H9 (cell line): ENCODE measurements around the gene GP2. TPM values are rescaled to one million over a fixed set of nuclear protein-coding genes. Genes with fewer than 3 reads are reported as not detected.

ENCODE experiments used
- DNase-seq: peaks from one replicate; pipeline ENCODE4 v3.0.0-alpha.2; 2017
- H2AFZ ChIP-seq: one replicate; pipeline ENCODE4 v1.6.1; 2013; ENCODE audit warnings: mild to moderate bottlenecking, low read length, control low read depth, moderate library complexity
- H2AK5ac ChIP-seq: 2 replicates; pipeline ENCODE4 v1.6.1; 2013; ENCODE audit warnings: low read length, control low read depth, mixed read lengths; ENCODE audit not compliant: insufficient read length
- H2BK120ac ChIP-seq: one replicate; pipeline ENCODE4 v1.6.1; 2013; ENCODE audit warnings: low read depth, mild to moderate bottlenecking, low read length, control low read depth, inconsistent platforms; ENCODE audit not compliant: poor library complexity, severe bottlenecking
- H2BK12ac ChIP-seq: 2 replicates; pipeline ENCODE4 v1.6.1; 2013; ENCODE audit warnings: low read length, control low read depth, mixed read lengths, low read depth; ENCODE audit not compliant: insufficient read length
- H2BK15ac ChIP-seq: 2 replicates; pipeline ENCODE4 v1.6.1; 2013; ENCODE audit warnings: low read depth, low read length, control low read depth
- H2BK20ac ChIP-seq: one replicate; pipeline ENCODE4 v1.6.1; 2013; ENCODE audit warnings: low read depth, mild to moderate bottlenecking, low read length, control low read depth, inconsistent platforms; ENCODE audit not compliant: poor library complexity, severe bottlenecking
- H2BK5ac ChIP-seq: 2 replicates; pipeline ENCODE4 v1.6.1; 2013; ENCODE audit warnings: low read length, control low read depth, mixed read lengths; ENCODE audit not compliant: insufficient read length
- H3K14ac ChIP-seq: 2 replicates; pipeline ENCODE4 v1.6.1; 2013; ENCODE audit warnings: low read length, control low read depth; ENCODE audit not compliant: insufficient read depth
- H3K18ac ChIP-seq: 2 replicates; pipeline ENCODE4 v1.6.1; 2013; ENCODE audit warnings: low read depth, mild to moderate bottlenecking, mixed read lengths, low read length, control low read depth; ENCODE audit not compliant: insufficient read length
- H3K23ac ChIP-seq: 2 replicates; pipeline ENCODE4 v1.6.1; 2013; ENCODE audit warnings: low read length, control low read depth, mixed read lengths, low read depth; ENCODE audit not compliant: insufficient read length
- H3K23me2 ChIP-seq: 2 replicates; pipeline ENCODE4 v1.6.1; 2013; ENCODE audit warnings: low read depth, mild to moderate bottlenecking, mixed read lengths, low read length, control low read depth; ENCODE audit not compliant: insufficient read length, poor library complexity, severe bottlenecking
- H3K27ac ChIP-seq: 2 replicates; pipeline ENCODE4 v1.5.1; 2013; ENCODE audit warnings: low read length, control low read depth, mixed read lengths, low read depth; ENCODE audit not compliant: insufficient read length
- H3K27me3 ChIP-seq: 2 replicates; pipeline ENCODE4 v1.6.1; 2013; ENCODE audit warnings: low read length, control low read depth, inconsistent platforms; ENCODE audit not compliant: insufficient read depth
- H3K4ac ChIP-seq: 2 replicates; pipeline ENCODE4 v1.6.1; 2013; ENCODE audit warnings: low read depth, mild to moderate bottlenecking, control low read depth, inconsistent platforms, low read length, moderate library complexity
- H3K4me1 ChIP-seq: 2 replicates; pipeline ENCODE4 v1.6.1; 2013; ENCODE audit warnings: low read length, control low read depth, inconsistent platforms; ENCODE audit not compliant: insufficient read depth
- H3K4me2 ChIP-seq: 2 replicates; pipeline ENCODE4 v1.6.1; 2013; ENCODE audit warnings: low read length, control low read depth, mixed read lengths; ENCODE audit not compliant: insufficient read length, insufficient read depth
- H3K56ac ChIP-seq: 2 replicates; pipeline ENCODE4 v1.6.1; 2013; ENCODE audit warnings: low read depth, mild to moderate bottlenecking, mixed read lengths, low read length, control low read depth; ENCODE audit not compliant: insufficient read length
- H3K79me1 ChIP-seq: 2 replicates; pipeline ENCODE4 v1.6.1; 2013; ENCODE audit warnings: low read depth, mild to moderate bottlenecking, moderate library complexity, low read length, control low read depth, inconsistent platforms; ENCODE audit not compliant: insufficient read depth, poor library complexity, severe bottlenecking
- H3K79me2 ChIP-seq: 2 replicates; pipeline ENCODE4 v1.6.1; 2013; ENCODE audit warnings: low read length, control low read depth, inconsistent platforms; ENCODE audit not compliant: insufficient read depth
- H3K9ac ChIP-seq: 2 replicates; pipeline ENCODE4 v1.6.1; 2013; ENCODE audit warnings: low read length, control low read depth, mixed read lengths; ENCODE audit not compliant: insufficient read length; ENCODE audit errors: extremely low read depth
- H3K9me3 ChIP-seq: one replicate; pipeline ENCODE4 v1.6.1; 2013; ENCODE audit warnings: low read depth, low read length, inconsistent platforms; ENCODE audit not compliant: control insufficient read depth
- H3T11ph ChIP-seq: one replicate; pipeline ENCODE4 v1.6.1; 2013; ENCODE audit warnings: mild to moderate bottlenecking, low read length, control low read depth, inconsistent platforms
- H4K20me1 ChIP-seq: one replicate; pipeline ENCODE4 v1.6.1; 2013; ENCODE audit not compliant: control insufficient read depth, insufficient read length, insufficient read depth
- H4K5ac ChIP-seq: 2 replicates; pipeline ENCODE4 v1.6.1; 2013; ENCODE audit warnings: low read depth, mild to moderate bottlenecking, mixed read lengths, low read length, control low read depth; ENCODE audit not compliant: insufficient read length
- H4K8ac ChIP-seq: replicated peaks from 2 replicates; pipeline ENCODE4 v1.6.1; 2013; ENCODE audit warnings: low read length, control low read depth, mixed read lengths, low read depth; ENCODE audit not compliant: insufficient read length
- H4K91ac ChIP-seq: 2 replicates; pipeline ENCODE4 v1.6.1; 2013; ENCODE audit warnings: low read depth, mild to moderate bottlenecking, moderate library complexity, mixed read lengths, low read length, control low read depth; ENCODE audit not compliant: insufficient read length
- H3K27ac Mint-ChIP-seq, 3 experiments: 2 replicates in 2 of 3; 3 replicates in 1 of 3; pipeline ENCODE4 v1.8.0; 2020 to 2021; ENCODE audit warnings: mixed read lengths in 3 of 3, mild to moderate bottlenecking in 1 of 3, moderate library complexity in 1 of 3
- H3K27me3 Mint-ChIP-seq: 2 replicates; pipeline ENCODE4 v1.8.0; 2021; ENCODE audit warnings: low read depth, mild to moderate bottlenecking, moderate library complexity, mixed read lengths
- H3K36me3 Mint-ChIP-seq, 3 experiments: 2 replicates in 2 of 3; 3 replicates in 1 of 3; pipeline ENCODE4 v1.8.0; 2020 to 2021; ENCODE audit warnings: low read depth in 3 of 3, mixed read lengths in 3 of 3; ENCODE audit not compliant: insufficient read depth in 1 of 3
- H3K4me1 Mint-ChIP-seq, 2 experiments: 2 replicates each; pipeline ENCODE4 v1.8.0; 2020; ENCODE audit warnings: mixed read lengths in 2 of 2
- H3K4me3 Mint-ChIP-seq, 2 experiments: 2 replicates in 1 of 2; 3 replicates in 1 of 2; pipeline ENCODE4 v1.8.0; 2020 to 2021; ENCODE audit warnings: mild to moderate bottlenecking in 2 of 2, mixed read lengths in 2 of 2, moderate library complexity in 1 of 2
- H3K9me3 Mint-ChIP-seq, 2 experiments: 2 replicates in 1 of 2; 3 replicates in 1 of 2; pipeline ENCODE4 v1.8.0; 2020; ENCODE audit warnings: mild to moderate bottlenecking in 2 of 2, mixed read lengths in 2 of 2, moderate library complexity in 1 of 2
- CTCF ChIP-seq: fragments of 200-600 bp; sonication (generic); conservative IDR thresholded peaks from 3 replicates; pipeline ENCODE4 v1.8.0; 2021; ENCODE audit warnings: antibody characterized with exemption, mild to moderate bottlenecking
- WGBS: extraction: QIAGEN DNeasy Blood & Tissue Kit; methylation state at CpG from one replicate; pipeline ENCODE4 v1.1.7; 2013; ENCODE audit warnings: missing lambda C conversion rate, low lambda C conversion rate, mixed read lengths; ENCODE audit not compliant: insufficient read length; ENCODE audit errors: extremely low coverage; 5-methylcytosine and 5-hydroxymethylcytosine counted together
- total RNA-seq: library from RNA; stranded (reverse); gene quantifications from 2 replicates; pipeline ENCODE4 v1.2.1, GENCODE V29; 2021

GP2 gene
- total RNA-seq, 1 experiment from 2014 or later = not detected

GRCh38 chr16:20352615-20353014 lies 25.3 kb upstream of the GP2 start, which contains the start of gene UMOD:
UMOD (minus strand) TSS chr16:20352715; CDS start chr16:20350737, 1,978 bp downstream.
- Histone ChIP-seq H3K23ac (no peak within 1 kb of the TSS), H3K27ac (no peak within 1 kb of the TSS), H3K9ac (no peak within 1 kb of the TSS), H2BK20ac (no peak within 1 kb of the TSS), H2BK15ac (no peak within 1 kb of the TSS), H3K18ac (no peak within 1 kb of the TSS), H4K8ac (no peak within 1 kb of the TSS), H4K5ac (no peak within 1 kb of the TSS), H3K4me1 (no peaks in the 10 kb centered on the region), H3T11ph (no peak within 1 kb of the TSS), H3K4me2 (no peak within 1 kb of the TSS), H3K79me2 (no peaks in the 10 kb centered on the region), H3K4ac (no peak within 1 kb of the TSS), H3K9me3 (no peaks in the 10 kb centered on the region), H2BK120ac (no peak within 1 kb of the TSS), H4K91ac (no peak within 1 kb of the TSS), H3K23me2 (no peaks in the 10 kb centered on the region), H2AK5ac (no peak within 1 kb of the TSS), H2BK12ac (no peak within 1 kb of the TSS), H2AFZ (no peak within 1 kb of the TSS), H3K14ac (no peak within 1 kb of the TSS), H2BK5ac (no peak within 1 kb of the TSS), H4K20me1 (no peaks in the 10 kb centered on the region), H3K56ac (no peak within 1 kb of the TSS), H3K79me1 (no peaks in the 10 kb centered on the region), H3K27me3 (no peaks in the 10 kb centered on the region)
- Mint-ChIP-seq H3K9me3 (peaks cover 7 to 11% of the 10 kb centered on the region in 2 experiments), H3K27me3 (peaks cover 2% of the 10 kb centered on the region; the same call in 1 of the 2 replicates), H3K4me1 (peaks cover 9 to 11% of the 10 kb centered on the region in 2 experiments), H3K27ac (no peak within 1 kb of the TSS; a peak in 1 of 7 replicates), H3K36me3 (peaks cover 0 to 5% (median 2%) of the 10 kb centered on the region in 3 experiments; a peak in 4 of 7 replicates), H3K4me3 (no peak within 1 kb of the TSS)
- no peak for DNase-seq
- WGBS = no CpG with 5 or more reads among the region's 2 CpGs
- TF ChIP-seq CTCF = no peak
